Stimulated activated CD8-positive, alpha-beta memory T cell treated with anti-CD3 and anti-CD28 coated beads, Interleukin-12 subunit alpha, Interleukin-12 subunit beta, amount 100 ng/mL, for 24 hours (primary cell): ENCODE measurements around the gene PTPRD.
"Not testable (repeated sequence)": the region's sequence is repeated elsewhere in the genome, so short reads cannot be mapped to it uniquely, and the experiment has no call there.

Experiments used
- DNase-seq: peaks from one replicate; pipeline ENCODE4 v3.0.0-alpha.2; 2020; ENCODE audit errors: extremely low read depth

The PTPRD gene

GRCh38 chr9:9326749-9327148 lies 1286.1 kb downstream of the PTPRD start:
- DNase-seq, result no peak

DNA sequence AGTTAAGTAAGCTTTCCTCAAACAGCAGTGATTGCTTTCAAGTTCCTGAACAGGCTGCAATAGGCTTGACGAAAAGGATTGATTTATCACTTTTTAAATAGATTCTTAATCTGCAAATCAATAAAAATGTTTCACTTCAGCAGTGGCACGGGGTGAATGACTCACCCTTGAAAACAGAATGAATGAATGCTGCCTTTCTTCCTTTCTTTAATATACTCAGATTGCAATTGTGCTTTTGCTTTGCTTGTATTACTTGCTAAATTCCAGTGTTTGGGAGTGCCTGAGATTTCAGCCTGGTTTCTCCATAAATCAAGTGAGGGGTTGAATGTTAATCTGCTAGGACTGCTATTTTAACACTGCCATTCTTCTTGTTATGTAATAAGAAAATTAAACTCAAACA lies 1293.8 kb downstream of the PTPRD start:
- DNase-seq, result no peak

DNA sequence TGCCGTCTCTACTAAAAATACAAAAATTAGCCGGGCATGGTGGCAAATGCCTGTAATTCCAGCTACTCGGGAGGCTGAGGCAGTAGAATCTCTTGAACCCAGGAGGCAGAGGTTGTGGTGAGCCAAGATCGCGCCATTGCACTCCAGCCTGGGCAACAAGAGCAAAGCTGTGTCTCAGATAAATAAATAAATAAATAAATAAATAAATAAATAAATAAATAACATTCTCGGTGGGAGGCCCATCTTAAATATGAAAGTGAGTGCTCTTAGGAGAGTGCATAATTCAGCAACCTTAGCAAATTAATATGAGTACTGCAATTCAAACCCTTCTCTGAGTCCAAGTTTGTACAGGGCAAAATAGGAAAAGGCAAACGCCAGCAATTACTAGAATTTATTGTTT lies 1302.1 kb downstream of the PTPRD start:
- not testable (repeated sequence) for DNase-seq

- no peak for DNase-seq
Measured at GRCh38 chr9:9305600-9305999, 1307.2 kb downstream of the PTPRD start.

DNA sequence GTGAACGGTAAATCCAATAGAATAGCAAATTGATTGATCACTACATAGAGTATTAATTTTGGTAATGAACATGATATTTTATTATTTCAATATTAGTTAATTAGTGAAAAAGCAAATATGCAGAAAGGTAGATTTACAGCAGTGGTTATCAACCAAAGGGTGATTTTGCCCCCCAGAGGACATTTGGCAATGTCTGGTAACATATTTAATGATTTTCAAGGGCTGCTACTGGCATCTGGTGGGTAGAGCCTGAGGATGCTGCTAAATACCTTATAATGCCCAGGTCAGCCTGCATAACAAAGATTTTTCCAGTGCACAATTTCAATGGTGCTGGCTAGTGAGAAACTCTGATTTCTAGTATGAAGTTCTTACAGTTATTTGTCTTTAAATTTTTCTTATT lies 1313.7 kb downstream of the PTPRD start:
- DNase-seq, result no peak

- no peak for DNase-seq
Measured at GRCh38 chr9:9286001-9286400, 1326.8 kb downstream of the PTPRD start.

DNA sequence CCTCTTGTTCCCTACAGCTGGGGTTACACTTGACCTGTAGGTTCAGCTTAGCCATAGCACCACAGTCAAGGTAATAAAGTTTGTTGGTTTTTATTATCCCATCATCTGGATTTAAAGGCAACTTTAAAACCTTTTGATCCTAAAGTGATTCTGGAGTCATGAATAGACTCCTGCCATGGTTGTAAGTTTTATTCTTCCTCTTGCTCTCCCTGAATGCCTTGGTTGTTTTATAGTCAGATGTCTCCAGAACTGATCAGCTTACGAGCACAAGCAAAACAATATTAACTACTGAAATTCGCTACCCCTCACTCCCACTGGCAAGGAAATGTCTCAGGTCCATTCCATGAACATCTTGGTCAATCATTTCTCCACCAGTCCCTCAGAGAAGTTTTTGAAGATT lies 1328.6 kb downstream of the PTPRD start:
- DNase-seq, result no peak

DNA sequence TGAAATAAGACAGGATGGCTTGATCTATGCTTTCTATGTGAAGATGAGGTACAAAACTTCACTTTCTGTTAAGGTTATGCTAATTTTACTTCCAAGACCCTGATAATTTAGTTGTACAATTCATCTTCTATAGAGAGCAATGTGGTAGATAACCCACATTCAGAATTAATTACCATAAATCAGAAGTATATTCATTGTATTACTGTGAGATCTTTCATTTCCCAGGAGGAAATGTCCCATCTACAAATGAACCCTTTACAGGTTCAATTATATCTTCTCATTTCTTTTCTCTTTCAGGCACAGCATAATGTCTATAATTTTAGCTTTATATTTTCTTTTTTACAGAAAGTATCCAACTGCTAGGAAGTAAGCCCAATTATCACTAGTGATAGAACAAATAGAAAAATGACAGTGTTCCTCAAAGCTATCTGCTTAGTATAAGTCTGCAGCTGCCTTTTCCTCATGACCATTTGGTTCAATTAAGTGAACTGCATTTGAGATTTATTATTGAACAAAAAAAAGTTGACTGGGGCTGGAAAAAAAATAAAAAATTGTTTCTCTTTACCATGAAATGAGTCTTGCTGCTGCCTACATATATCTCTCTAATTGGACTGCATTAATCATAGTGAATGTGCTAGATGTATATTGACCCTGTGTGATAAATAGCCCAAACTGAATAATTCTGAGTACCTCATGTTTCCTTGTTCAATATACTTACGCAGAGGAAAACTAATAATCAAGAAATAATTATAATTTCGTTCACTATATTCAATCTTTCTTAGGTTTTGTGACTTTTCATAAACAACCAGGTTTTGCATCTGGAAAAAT lies 1329.4 kb downstream of the PTPRD start:
- no peak for DNase-seq

DNA sequence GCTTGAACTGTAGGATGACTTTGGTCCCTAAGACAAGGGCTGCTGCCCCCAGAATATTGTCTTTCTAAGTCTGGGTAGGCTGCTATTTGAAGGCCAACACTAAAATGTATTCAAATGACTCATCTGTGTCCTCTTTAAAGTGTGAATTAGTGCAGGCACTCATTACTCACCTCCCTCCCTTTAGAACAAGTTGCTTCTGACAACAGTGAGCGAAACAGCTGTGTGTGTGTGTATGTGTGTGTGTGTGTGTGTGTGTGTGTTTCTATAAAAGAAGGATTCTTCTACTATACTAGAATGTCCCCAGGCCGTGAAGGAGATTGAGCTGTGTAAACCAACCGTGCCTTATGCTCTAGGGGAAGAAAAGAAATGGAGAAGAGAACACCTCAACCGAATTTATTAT lies 1337.2 kb downstream of the PTPRD start:
- DNase-seq, result no peak

GRCh38 chr9:9257999-9258498 lies 1354.8 kb downstream of the PTPRD start:
- no peak for DNase-seq

GRCh38 chr9:9246726-9247125 lies 1366.1 kb downstream of the PTPRD start:
- no peak for DNase-seq

DNA sequence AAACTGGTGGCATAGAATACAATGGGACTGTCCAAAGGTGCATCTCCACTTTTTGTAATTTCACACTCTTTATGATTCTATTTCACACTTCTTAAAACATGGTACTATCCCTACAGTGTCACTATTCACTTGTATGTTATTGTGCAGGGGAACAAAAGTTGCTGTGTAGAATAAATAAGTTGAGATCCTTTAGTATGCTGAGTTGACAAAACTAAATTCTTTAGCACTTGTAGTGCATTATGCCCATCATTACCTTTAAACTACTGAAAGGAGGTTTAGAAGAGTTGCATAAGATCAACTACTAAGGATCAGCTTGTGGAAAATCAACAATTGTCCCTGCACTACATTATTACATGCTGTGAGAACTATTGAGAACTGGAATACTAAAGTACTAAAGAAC lies 1380.9 kb downstream of the PTPRD start:
- no peak for DNase-seq

- no peak for DNase-seq
Measured at GRCh38 chr9:9229269-9229668, 1383.5 kb downstream of the PTPRD start.

- no peak for DNase-seq
Measured at GRCh38 chr9:9223175-9223574, 1389.6 kb downstream of the PTPRD start.

GRCh38 chr9:9222730-9223129 lies 1390.1 kb downstream of the PTPRD start:
- DNase-seq, result no peak

- no peak for DNase-seq
Measured at GRCh38 chr9:9216934-9217333, 1395.9 kb downstream of the PTPRD start.

DNA sequence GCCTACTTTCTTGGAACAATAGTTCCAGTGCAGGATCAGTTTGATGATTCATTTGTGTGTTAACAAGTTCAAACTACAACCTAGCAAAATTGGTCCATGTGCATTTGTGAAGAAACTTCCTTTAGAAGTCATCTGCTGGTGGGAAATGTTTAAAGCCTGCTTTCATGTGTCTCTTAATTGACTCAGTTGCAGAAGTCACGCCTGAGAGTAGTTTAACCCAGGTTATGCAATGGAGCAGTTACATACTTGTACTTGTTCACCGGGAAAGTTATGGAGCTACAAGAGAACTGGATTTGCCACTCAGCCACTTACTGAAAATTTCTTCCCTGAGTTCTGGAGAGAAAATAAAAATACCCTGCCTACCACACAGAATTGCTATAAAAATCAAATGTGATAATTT lies 1397.8 kb downstream of the PTPRD start:
- no peak for DNase-seq

DNA sequence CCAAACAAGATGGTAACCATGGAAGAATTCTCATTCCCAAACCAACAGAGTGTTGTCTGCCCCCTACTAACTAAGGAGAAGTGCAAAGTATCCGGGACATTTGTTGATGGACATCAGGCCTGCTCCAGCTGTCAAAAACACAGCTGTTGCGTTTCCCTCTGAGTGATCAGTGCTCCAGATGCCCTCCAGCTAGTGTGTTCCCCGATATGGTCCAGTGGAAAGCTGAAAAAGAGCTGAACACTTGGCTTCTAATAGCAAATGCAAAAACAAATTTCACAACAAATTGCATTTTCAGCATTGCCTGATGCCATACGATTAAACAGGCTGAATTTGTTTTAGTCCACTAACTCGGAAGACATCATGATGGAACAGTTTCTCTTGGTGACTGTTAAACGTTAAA lies 1398.7 kb downstream of the PTPRD start:
- no peak for DNase-seq

GRCh38 chr9:9212963-9213362 lies 1399.8 kb downstream of the PTPRD start:
- no peak for DNase-seq

- DNase-seq, result no peak
Measured at GRCh38 chr9:9202276-9202675, 1410.5 kb downstream of the PTPRD start.

GRCh38 chr9:9186086-9186485 lies 1426.7 kb downstream of the PTPRD start:
- DNase-seq, result no peak

GRCh38 chr9:9182431-9182830 lies 1430.4 kb downstream of the PTPRD start:
- DNase-seq, result no peak

- no peak for DNase-seq
Measured at GRCh38 chr9:9177081-9177480, 1435.7 kb downstream of the PTPRD start.

GRCh38 chr9:9174358-9174757 lies 1438.4 kb downstream of the PTPRD start:
- DNase-seq, result no peak
